GM12892 (cell line): ENCODE results near the gene CRTC3.
A peak's percentile ranks its signal among the peaks of the same experiment; 100 is the strongest.

Experiments used
- DNase-seq: peaks from one replicate; pipeline ENCODE4 v3.0.0; 2011; ENCODE audit not compliant: insufficient read length
- FAIRE-seq: peaks from 2 replicates; lab custom pipeline; 2011; peaks lifted over from hg19 to GRCh38; lab: Jason Lieb, UNC
- POLR2A ChIP-seq: IDR thresholded peaks from 2 replicates; pipeline ENCODE4 v1.6.1; 2011; ENCODE audit warnings: low read depth, low read length, control low read depth
- POLR2AphosphoS5 ChIP-seq: IDR thresholded peaks from 2 replicates; pipeline ENCODE4 v1.6.1; 2011; ENCODE audit warnings: low read depth, low read length, control low read depth
- TAF1 ChIP-seq: IDR thresholded peaks from 2 replicates; pipeline ENCODE4 v1.6.1; 2011; ENCODE audit warnings: low read depth, mild to moderate bottlenecking, control low read depth, low read length, borderline replicate concordance

CRTC3 gene

GRCh38 chr15:90529011-90529370, 732 bp upstream of the CRTC3 start:
- no peak for TF ChIP-seq TAF1
- no peak for TF ChIP-seq POLR2AphosphoS5
- no peak for TF ChIP-seq POLR2A
- FAIRE-seq = no peak
- DNase-seq = no peak

- peak; percentile 73 for DNase-seq
- FAIRE-seq = no peak
- no peak for TF ChIP-seq POLR2AphosphoS5
- peak; percentile 32; the same call in 1 of the 2 replicates for TF ChIP-seq POLR2A
Measured at GRCh38 chr15:90530250-90531051, 728 bp downstream of the CRTC3 start.

- no peak for DNase-seq
- FAIRE-seq = no peak
- no peak for TF ChIP-seq POLR2A
- no peak for TF ChIP-seq TAF1
- TF ChIP-seq POLR2AphosphoS5 = no peak
Measured at GRCh38 chr15:90531147-90531546, 1.4 kb downstream of the CRTC3 start.

GRCh38 chr15:90535254-90535653, 5.5 kb downstream of the CRTC3 start:
- DNase-seq = no peak
- no peak for FAIRE-seq
- TF ChIP-seq POLR2A = no peak
- TF ChIP-seq POLR2AphosphoS5 = no peak
- TF ChIP-seq TAF1 = no peak

- TF ChIP-seq POLR2A = no peak
- TF ChIP-seq TAF1 = no peak
- no peak for TF ChIP-seq POLR2AphosphoS5
- FAIRE-seq = no peak
- DNase-seq = no peak
Measured at GRCh38 chr15:90539789-90540188, 10.1 kb downstream of the CRTC3 start.

DNA sequence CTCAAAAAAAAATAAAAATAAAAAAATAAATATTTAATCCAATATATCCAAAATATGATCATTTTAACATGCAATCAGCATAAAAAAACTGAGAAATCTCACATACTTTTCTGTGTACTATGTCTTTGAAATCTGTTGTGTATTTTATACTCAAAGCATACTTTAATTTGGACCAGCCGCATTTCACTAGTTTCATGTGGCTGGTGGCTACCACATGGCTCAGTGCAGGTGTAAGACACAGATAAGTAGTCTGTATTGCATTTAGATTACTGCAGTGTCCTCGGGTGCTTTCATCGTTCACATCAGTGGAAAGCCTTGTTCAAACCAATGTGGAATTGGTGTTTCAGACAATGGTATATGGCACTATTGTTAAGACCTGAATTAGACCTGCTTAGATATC, 11.0 kb downstream of the CRTC3 start:
- no peak for FAIRE-seq
- TF ChIP-seq POLR2A (no peak), TAF1 (no peak), POLR2AphosphoS5 (no peak)
- DNase-seq = no peak

DNA sequence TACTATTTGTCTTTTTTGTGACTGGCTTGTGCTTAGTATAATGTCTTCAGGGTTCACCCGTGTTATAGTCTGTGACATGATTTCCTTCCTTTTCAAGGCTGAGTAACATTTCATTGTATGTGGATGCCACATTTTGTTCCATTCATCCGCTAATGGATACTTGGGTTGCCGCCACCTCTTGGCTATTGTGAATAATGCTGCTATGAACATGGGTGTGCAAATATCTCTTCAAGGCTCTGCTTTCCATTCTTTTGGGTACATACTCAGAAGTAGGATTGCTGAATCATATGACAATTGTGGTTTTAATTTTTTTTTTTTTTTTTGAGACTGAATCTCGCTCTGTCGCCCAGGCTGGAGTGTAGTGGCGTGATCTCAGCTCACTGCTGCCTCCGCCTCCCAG, 15.4 kb downstream of the CRTC3 start:
- no peak for TF ChIP-seq POLR2A
- no peak for TF ChIP-seq POLR2AphosphoS5
- no peak for TF ChIP-seq TAF1
- no peak for DNase-seq
- no peak for FAIRE-seq

- DNase-seq = no peak
- no peak for TF ChIP-seq TAF1
- no peak for TF ChIP-seq POLR2AphosphoS5
- TF ChIP-seq POLR2A = no peak
- FAIRE-seq = no peak
Measured at GRCh38 chr15:90547540-90547939, 17.8 kb downstream of the CRTC3 start.

- FAIRE-seq (peak; percentile 56), DNase-seq (no peak)
- TF ChIP-seq TAF1 = no peak
- TF ChIP-seq POLR2A = no peak
- TF ChIP-seq POLR2AphosphoS5 = no peak
Measured at GRCh38 chr15:90550919-90551318, 21.2 kb downstream of the CRTC3 start.

DNA sequence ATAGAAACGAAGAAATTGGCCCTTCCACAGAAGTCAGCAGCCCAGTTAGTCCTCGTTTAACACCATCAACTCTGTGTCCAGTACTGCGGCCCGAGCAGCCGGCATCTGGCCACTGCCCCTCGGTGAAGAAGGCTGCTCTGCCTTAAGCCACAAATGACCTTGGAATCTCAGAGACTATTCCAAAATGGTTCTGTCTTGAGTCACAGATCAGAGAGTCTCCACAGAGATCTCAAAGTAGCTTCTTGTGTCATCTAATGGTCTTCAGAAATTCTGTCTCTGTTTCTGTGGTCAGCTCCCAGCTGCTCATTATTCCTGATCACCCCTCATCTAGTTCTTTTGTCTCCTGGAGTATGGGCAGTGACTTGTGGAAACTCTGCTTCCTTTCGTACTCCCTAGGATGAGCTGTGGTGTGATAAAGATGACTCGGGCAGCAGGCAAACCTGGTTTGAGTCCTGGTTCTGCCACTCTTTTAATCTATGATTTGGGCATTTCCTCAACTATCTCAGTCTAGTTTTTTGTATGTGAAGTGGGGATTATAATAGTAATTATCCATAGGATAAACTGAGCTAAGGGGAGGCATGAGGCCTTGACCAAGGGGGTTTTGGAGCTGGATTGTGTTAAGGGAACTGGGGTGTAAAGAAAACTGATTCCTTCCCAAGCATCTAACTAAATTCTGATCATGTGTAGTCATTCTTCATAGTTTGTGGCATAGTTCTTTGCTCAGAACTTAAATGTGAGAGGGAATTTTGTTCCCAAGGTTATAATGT, 22.6 kb downstream of the CRTC3 start:
- DNase-seq (no peak), FAIRE-seq (no peak)
- TF ChIP-seq POLR2AphosphoS5 (no peak), POLR2A (no peak), TAF1 (no peak)

DNA sequence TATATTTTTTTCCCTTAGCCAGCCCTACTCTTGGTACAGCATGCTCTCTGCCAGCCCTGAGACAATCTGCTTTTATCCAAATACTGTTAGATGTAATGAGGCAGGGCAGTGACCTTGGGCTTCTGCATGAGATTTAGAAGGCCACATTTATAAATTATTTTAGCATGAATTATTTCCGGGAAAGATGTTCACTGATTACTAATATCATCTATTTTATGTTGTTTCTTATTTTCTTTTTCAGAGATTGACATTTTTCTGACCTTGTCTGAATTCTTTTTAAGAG, 23.1 kb downstream of the CRTC3 start:
- no peak for DNase-seq
- TF ChIP-seq POLR2A (no peak), POLR2AphosphoS5 (no peak), TAF1 (no peak)
- no peak for FAIRE-seq

- DNase-seq = no peak
- no peak for FAIRE-seq
- TF ChIP-seq POLR2A (no peak), TAF1 (no peak), POLR2AphosphoS5 (no peak)
Measured at GRCh38 chr15:90553248-90553745, 23.6 kb downstream of the CRTC3 start.
